GDM1 (cell line): ENCODE data around the gene PARP11.

Source experiments
- DNase-seq: peaks from one replicate; lab custom pipeline; 2025; lab: John Stamatoyannopoulos, UW

Gene PARP11

DNA sequence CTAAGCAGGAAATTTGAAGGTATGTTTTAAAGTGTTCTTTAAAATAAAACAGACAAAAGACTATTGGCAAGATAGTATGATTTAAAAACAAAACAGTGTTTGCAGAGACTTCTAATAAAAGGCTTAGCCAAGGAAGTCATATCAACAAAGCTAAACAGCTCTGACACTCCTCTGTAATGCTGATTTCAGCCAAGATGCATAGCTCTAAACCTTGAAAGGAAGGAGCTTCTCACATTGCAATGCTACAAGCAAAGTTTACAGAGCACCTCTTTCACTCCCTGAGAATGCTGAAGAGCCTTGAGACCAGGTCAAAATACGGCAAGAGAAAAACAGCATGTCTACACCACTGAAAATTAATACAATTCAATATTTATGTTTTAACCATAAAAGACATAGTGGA lies 51.8 kb downstream of the PARP11 start:
- no peak for DNase-seq

DNA sequence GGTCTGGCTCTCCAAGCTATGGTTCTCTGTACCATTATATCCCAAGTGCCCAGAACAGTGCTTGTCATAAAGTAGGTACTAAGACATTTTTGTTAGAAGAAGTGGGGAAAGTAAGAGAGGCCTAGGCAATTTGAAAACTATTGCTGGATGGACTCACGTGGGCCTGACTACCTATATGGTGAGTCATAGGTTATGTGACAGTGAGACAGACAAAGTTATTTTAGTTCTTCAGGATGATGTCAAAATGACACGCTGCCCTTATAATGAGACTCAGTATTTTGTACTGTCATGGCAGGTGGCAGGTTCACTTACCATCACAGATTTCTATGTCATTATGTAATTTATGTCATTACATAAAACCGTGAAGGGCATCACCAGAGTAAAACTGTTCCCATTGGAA lies 53.1 kb downstream of the PARP11 start:
- DNase-seq = no peak

DNA sequence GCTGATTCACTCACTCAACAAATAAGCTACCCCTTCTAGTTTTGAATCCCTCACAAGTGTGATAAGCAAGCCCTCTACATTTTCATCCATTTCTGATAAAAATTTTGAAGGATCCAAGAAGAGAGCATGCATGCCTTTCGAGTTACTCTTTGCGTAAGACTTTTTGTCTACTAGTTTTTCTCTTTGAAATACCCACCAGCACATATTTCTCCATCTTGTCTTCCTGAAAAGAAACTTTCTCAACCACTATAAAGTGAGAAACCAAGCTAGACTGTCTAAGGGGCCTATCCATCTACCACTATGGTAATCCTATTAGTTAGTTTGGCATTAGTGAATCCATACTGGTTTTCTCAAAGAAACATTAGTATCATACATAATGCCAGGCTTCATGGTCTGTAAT lies 56.9 kb downstream of the PARP11 start:
- DNase-seq = no peak

DNA sequence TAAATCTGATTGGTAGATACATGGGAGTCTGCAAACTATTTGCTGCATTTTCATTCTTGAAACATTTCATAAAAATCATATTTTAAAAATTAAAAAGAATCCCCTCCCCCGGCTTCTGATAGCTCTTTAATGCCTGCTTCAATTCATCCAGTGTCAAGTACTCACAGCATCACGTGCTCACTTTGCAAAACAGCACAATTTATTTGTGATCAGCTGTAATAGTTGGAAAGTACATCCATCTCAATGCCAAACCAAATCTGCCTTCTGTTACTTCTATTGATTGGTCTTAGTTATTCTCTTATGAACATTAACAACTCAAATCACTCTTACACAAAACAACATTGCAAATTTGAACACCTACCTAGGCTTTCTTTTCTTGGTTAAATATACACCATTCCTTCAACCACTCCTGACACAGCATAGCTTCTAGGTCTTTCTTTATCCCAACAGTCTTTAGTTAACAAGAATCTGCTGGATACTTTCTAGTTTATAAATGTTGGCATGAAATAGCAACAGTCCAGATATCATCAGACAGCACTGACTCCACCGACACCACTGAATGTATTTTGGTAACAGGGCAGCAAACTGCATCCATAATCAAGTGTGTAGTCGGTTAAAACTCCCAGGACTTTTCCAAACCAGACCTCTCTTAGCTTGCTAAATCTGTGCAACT lies 58.0 kb downstream of the PARP11 start:
- no peak for DNase-seq

DNA sequence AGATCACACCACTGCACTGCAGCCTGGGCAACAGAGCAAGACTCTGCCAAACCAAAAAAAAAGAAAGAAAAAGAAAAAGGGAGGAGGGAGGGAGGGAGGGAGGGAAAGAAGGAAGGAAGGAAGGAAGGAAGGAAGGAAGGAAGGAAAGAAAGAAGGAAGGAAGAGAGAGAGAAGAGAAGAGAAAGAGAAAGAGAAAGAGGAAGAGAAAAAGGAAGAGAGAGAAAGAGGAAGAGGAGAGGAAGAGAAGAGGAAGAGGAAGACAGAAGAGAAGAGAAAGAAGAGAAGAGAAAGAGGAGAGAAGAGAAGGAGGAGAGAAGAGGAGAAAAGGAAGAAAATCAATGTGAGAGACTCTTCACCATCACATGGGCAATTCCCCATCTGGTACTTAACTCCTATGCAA lies 62.7 kb downstream of the PARP11 start:
- no peak for DNase-seq

DNA sequence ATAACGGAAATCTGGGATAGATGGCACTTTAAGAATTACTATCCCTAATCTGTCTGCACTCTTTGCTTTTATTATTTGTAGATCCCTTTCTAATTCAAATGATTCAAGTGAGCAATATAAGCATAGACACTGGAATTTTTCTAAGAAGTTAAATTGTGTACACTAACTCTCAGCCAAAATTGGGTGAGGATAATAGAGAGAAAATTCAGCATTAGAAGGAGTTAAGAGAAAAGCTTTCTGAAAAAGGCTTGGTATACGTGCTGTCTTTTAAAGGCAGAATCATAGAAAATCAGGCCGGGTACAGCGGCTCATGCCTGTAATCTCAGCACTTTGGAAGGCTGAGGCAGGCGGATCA lies 63.2 kb downstream of the PARP11 start:
- no peak for DNase-seq

DNA sequence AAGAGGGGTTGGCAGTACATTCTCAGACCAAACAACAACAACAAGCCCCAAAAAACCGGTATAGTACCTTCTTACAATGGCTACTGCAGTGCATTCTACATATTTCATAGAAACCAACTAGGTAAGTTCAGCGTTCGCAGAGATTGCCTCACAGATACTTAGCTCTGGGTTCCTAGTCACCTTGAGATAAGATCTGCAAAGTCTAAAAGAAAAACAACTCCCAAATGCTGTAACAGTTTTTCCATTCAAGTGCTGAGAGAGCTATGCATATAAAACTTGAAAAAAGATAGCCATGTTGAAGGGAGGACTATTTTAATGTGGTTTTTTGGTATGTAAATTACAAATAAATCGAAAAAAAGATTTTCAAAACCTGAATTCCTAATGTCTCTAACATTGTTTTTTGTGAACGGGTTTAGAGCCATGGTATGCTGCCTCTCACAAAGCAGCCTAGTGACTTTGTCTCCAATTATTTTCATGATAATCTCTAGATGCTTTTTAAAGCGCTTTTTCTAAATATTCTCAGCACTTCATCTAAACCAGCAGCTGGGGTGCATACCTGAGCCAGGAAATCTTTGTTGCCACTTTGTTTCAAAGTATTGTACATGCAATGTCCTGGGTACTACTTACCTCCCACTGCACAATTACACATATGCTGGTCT lies 63.7 kb downstream of the PARP11 start:
- no peak for DNase-seq

DNA sequence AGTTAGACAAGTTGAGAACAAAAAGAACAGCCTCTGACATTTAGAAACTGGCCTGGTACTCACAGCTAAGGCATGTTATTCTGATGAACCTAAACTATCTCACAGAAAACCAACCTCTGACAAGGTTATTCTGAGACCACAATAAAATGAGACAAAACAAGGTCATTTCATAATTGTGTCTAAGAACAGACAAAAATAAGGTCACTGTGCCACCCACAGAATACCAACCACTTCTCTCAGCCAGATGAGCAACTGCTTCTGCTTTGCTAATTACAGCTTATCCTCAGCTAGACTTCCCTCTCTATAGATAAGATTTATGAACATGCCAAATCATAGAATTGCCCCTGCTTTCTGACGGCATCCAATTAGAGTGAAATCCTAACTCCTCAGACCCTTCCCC lies 68.1 kb downstream of the PARP11 start:
- DNase-seq = no peak

DNA sequence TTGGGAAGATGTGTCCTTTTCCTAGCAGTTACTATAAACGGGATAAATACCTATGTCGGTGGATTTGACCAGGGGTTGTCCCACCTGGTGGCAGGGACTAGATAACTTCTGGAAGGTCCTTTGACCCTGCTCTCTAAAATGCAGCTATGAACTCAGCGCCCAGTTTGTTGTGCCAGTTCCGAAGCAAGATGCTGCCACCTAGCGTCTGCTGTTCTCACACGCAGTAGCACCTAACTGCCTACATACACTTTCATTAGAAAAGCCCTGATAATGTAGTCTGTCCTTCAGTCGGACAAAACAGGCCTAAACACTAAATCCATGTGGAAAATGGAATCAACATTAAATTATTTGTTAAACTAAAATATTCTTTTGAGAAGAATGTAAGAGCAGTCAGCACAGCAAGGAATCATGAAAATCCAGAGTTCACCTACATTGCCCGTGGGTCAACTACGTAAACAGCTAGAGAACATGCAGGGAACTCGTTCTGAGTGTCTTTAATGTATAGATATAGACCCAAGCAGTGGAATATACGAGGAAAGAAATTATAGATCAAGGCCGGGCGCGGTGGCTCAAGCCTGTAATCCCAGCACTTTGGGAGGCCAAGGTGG lies 69.2 kb downstream of the PARP11 start:
- DNase-seq = peak; percentile 35

DNA sequence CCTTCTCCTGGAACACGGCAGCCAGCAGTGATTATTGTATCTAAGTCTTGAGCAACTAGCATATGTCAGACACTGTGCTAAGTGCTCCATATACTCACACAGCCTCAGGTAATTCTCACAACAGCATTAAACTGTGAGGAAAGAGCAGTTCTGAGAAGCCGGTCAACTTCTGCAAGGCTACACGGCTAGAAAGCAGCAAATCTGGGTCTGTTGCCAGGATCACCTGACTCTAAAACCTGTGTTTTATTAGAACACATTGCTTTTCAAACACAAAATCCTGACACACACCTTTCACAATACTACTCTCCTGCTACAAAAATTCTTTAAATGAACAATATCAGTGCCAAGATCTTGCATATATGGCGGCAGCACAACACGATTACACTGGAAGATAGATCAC lies 70.5 kb downstream of the PARP11 start:
- no peak for DNase-seq

DNA sequence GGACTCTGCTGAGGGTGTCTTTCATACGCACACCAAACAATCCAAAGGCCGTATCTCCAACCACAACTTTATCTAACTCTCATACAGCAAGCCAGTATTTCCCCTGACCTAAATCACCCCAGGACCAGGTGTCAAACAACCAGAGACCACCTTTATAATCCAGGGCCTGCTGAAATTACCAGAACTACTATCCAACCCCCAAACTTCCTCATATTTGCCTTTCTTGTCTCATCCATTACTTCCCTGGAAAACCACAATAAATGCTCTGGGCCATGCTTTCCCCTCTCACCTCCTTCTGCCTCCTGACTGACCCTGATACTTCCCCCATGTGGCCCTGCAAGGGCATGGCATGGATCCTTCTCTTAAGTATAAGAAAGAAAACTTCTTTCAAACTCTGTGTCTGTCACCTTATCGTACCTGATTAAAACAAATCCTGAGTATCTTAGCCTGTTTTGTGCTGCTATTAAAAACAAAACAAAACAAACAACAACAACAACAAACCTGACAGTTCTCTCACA lies 75.6 kb downstream of the PARP11 start:
- DNase-seq = peak; percentile 22

DNA sequence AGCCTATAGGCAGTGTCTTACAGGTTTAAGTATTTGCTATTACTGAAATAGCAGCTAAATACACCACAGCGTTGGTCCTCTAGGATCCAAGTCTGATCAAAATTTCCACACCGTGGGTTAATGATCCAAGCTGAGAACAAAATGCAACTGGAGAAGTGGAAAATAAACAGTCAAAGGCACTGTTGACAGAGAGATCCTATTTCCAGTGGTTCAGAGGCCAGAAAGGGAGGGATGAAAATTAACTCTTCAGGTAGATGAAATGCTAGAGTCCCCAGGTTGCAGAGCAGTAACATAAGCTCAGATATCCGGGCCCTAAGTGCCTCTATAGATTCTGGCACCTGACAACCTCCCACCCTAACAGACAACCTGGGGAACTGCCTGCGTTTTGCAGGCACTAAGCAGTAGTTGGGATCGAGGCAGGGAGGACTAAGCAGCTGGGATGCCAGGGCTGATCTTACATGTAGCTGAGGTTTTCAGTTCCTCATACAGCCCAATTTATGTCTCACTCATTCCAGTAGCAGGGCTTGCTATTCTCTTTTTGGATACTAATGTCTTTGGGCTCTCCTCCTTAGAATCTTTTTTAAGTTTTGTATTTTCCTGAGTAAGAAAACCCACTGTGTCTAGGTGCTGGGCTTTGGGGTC lies 77.6 kb downstream of the PARP11 start:
- DNase-seq = no peak

DNA sequence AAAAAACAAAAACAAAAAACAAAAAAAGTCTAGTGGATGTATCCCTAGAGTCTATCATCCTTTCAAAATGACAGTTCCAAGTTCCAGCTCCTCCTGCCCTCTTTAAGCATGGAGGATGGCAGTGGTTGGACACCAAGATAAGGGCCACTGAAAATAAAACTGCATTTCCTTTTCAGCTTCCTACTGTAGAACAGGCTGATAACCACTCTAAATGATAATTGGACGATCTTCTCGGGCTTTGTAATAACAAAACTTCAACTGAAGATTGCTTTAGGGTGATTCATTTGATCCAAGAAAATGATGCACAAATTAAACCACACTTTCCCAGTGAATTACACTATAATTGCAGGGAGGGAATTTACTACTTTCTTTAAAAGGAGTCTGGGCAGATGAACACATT lies 78.1 kb downstream of the PARP11 start:
- no peak for DNase-seq

DNA sequence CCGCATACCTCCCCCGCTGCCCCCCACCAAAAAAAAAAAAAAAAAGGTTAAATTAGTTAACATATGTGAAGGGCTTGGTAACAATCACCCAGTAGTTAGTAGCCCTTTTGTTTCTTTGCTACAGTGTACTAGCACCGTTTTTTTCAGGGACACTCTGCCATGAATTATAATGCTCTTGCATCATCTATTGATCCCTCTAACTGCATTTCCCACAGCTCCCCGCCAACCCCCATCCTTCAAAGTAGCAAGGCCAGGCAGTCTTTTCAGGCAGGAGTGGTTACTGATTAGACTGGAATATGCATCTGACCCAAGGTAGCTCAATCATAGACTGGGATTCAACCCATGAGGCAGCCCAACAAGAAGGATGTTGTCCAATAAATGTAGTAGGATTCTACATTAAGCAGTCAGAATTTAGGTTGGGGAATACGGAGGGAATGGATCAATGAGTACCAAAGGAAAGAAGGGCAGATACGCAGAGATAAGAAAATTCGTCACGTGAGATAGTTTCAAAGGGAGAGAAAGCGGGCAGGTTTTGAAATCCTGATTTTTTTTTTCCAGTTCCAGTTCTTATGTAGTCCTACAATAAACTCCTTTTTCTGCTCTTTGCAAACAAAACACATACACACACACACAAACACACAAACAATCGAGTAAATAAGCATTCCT lies 80.4 kb downstream of the PARP11 start:
- no peak for DNase-seq

DNA sequence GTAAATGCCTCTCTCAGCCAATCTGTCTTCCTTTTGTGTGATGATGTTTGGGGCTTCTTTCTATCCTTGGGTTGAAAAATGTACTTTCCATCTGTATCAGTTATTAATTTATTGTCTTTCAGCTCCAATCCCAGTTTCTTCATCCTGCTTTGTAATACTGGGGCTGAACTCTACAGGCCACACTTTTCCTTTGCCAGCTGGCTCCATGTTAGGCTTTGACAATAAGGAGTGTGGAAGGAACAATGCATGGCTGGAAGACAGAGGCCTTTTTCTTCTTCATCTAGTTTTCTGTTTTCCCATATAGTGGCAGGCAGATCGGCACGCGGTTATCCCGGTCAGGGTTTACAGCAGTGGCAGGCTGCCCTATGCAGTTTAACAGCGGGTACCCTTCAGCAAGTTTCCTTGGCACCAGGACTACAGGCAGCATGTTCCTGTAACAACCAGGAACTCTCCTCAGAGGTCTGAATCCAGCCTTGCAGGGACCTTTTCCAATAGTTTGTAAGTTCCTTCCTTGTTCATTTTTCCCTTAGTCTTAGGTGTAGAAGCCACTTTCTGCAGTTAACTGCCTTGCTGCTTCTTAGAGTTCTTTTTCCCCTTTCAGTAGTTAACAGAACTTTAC lies 81.8 kb downstream of the PARP11 start:
- DNase-seq = no peak

DNA sequence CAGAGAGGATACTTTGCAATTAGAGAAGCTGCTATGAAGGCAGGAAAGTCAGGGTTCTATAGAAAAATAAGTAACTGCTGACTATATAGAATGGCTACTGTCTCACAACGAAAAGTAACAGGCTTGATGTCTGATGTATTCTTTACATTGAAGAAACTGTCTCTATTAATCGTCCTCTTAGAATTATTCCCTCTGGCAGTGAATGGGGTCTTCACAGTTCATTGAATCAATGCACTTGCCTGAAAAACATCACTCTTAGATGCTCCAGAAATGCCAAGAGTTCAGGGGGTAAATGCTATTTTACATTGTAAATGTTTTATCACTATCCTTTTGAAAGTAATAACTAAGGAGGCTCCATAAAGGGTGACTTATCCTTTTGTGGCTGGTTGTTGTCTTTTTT lies 82.6 kb downstream of the PARP11 start:
- DNase-seq = no peak

DNA sequence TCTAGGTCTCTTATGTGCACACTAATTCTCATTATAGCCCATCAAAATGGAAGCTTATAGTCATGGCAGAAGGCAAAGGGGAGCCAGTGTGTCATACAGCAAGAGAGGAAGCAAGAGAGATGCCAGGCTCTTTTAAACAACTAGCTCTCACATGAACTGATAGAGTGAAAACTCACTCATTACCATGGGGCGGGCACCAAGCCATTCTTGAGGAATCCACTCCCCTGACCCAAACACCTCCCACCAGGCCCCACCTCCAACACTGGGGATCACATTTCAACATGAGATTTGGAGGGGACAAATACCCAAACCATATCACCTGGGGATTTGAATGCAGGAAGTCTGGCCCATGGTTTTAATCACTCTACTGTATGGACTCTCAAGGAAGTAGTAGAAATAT lies 83.4 kb downstream of the PARP11 start:
- DNase-seq = no peak

DNA sequence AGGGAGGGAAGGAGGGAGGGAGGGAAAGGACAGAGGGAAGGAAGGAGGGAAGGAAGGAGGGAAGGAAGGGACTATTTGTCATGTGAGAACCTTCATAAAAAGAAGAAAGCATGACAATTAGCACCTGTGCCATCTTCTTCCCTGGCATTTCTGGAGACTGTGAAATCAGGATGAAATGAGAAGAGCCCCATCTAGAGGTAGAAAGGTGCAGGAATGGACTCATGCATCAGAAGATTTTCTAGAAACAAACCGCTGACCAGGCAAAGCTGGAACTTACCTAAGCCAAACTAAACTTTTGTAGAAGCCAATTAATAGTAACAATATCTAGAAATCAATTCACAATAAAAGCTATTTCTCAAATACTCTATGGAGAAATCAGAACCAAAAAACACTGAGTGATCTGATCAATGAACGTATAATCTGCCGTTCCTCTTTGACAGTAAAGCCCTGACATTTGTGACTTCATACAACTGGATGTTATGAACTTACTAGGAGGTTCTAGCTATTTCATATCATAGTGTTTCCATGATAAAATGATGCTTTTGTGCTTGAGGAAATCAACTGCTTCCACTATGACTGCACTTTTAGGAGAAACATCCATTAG lies 95.9 kb downstream of the PARP11 start:
- DNase-seq = no peak

DNA sequence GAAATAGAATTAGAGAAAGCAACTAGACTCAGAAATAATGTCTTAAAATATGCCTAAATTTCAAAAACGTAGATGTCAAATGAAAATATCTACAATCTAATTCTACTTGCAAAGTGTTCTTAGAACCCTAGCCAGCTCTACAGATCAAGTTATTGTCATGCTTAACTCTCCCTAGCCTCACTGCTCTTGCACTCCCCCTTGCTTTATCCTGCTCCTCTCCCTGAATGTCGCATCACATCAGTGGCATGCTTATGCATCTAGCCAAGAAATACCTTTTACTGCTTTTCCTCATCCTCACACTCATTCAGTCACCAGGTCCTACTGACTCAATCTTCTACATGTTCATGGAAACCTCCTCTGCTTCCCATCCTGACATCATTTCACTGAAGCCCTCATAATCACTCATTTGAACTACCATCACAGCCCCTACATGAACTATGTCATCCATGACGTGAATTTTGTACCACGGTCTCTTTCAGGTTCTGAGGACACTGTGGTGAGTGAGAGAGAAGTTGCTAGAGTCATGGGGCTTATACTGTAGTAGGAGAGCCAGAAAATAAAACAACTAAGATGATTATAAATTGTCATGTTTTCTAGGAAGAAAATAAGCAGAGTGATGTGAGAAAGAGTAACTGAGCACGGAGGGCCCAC lies 97.7 kb downstream of the PARP11 start:
- no peak for DNase-seq

DNA sequence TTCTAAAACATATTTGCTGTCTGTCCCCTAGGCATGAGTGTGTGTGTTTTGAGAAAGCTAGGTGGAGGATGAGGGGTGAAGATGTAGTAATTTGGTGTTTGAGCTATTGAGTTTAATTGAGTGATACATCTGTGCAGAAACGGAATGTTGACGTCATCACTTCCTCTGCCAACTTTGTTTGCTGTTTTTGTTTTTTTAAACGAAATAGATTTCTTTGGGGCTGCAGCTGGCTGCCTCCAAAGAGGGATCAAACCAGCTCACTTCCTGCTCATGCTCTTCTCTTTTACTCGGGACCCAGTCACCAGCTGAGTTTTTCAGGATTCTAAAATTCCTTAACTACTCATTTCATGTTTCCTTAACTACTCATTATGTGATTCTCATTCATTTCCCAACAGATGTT lies 100.8 kb downstream of the PARP11 start:
- no peak for DNase-seq

DNA sequence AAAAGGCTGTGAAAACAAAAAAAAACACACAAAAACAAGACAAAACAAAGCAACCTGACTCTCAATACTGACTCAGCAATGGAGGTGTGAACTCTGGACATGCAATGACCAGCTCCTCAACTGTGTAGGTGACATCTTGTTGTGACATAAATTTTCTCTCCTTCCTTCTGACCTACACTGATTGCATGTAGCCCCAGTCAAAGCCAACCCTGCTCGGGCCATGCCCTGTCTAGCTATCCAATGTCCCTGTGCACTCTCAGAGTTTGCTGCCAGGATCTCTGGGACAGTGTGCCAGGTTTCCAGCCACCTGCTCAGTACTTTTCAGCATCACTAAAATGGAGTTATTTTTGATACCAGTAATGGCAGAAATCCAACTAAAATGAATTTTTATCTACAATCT lies 101.3 kb downstream of the PARP11 start:
- DNase-seq = no peak
